Liver (tissue), 9 donors: Measurements from ENCODE around the gene SYTL3. TPM values are rescaled to one million over a fixed set of nuclear protein-coding genes. Genes with fewer than 3 reads are reported as not detected.

Source experiments
- DNase-seq: peaks from one replicate; pipeline ENCODE4 v3.0.0-alpha.2; 2017; ENCODE audit warnings: low spot score
- H3K27ac ChIP-seq, 2 donors: one replicate each; pipeline ENCODE4 v1.7.0; 2013; ENCODE audit warnings: inconsistent platforms in 2 of 2, low read length in 2 of 2, control low read depth in 1 of 2, low read depth in 1 of 2, mild to moderate bottlenecking in 1 of 2
- H3K27me3 ChIP-seq, 4 donors: one replicate each; pipeline versions ENCODE4 v1.6.1 to v1.7.0; 2013; ENCODE audit warnings: low read length in 3 of 4, inconsistent platforms in 1 of 4, mild to moderate bottlenecking in 1 of 4, moderate library complexity in 1 of 4; ENCODE audit not compliant: control insufficient read depth in 4 of 4, insufficient read depth in 4 of 4
- H3K36me3 ChIP-seq, 4 donors: one replicate each; pipeline versions ENCODE4 v1.6.1 to v1.7.0; 2013; ENCODE audit warnings: low read length in 3 of 4, mild to moderate bottlenecking in 3 of 4, low read depth in 1 of 4, moderate library complexity in 1 of 4; ENCODE audit not compliant: control insufficient read depth in 4 of 4, insufficient read depth in 3 of 4
- H3K4me1 ChIP-seq, 4 donors: one replicate each; pipeline versions ENCODE4 v1.6.1 to v1.7.0; 2013; ENCODE audit warnings: low read length in 3 of 4, mild to moderate bottlenecking in 3 of 4, moderate library complexity in 1 of 4; ENCODE audit not compliant: control insufficient read depth in 4 of 4, insufficient read depth in 4 of 4
- H3K4me3 ChIP-seq, 3 donors: one replicate each; pipeline versions ENCODE4 v1.6.1 to v1.7.0; 2013; ENCODE audit warnings: low read length in 3 of 3, control low read depth in 1 of 3, low read depth in 1 of 3, mild to moderate bottlenecking in 1 of 3
- H3K9ac ChIP-seq, 2 donors: one replicate each; pipeline ENCODE4 v1.7.0; 2013; ENCODE audit warnings: low read length in 2 of 2, mild to moderate bottlenecking in 2 of 2, moderate library complexity in 2 of 2, control low read depth in 1 of 2, low read depth in 1 of 2
- H3K9me3 ChIP-seq, 4 donors: one replicate each; pipeline versions ENCODE4 v1.6.1 to v1.7.0; 2013; ENCODE audit warnings: low read length in 3 of 4; ENCODE audit not compliant: control insufficient read depth in 4 of 4
- ATF3 ChIP-seq: IDR thresholded peaks from 2 replicates; pipeline ENCODE4 v1.6.1; 2016; ENCODE audit warnings: antibody characterized with exemption
- CTCF ChIP-seq: fragments of 150-350 bp; IDR thresholded peaks from 2 replicates; pipeline ENCODE4 v1.5.1; 2017; ENCODE audit warnings: improper control_type of control experiment, low read depth, low read length; ENCODE audit not compliant: missing input control
- EGR1 ChIP-seq, 2 donors: IDR thresholded peaks; 2 replicates each; pipeline ENCODE4 v1.6.1; 2016 to 2018; ENCODE audit warnings: antibody characterized with exemption in 2 of 2, low read depth in 2 of 2
- FOXA1 ChIP-seq: IDR thresholded peaks from 2 replicates; pipeline ENCODE4 v1.6.1; 2016; ENCODE audit warnings: antibody characterized with exemption
- FOXA2 ChIP-seq: IDR thresholded peaks from 2 replicates; pipeline ENCODE4 v1.6.1; 2016; ENCODE audit warnings: antibody characterized with exemption
- GABPA ChIP-seq, 2 donors: IDR thresholded peaks in 1 of 2; conservative IDR thresholded peaks in 1 of 2; 2 replicates each; pipeline ENCODE4 v1.6.1; 2016; ENCODE audit warnings: antibody characterized with exemption in 2 of 2, mild to moderate bottlenecking in 1 of 2, moderate library complexity in 1 of 2
- HNF4A ChIP-seq, 2 donors: conservative IDR thresholded peaks; 2 replicates each; pipeline ENCODE4 v1.6.1; 2016; ENCODE audit warnings: antibody characterized with exemption in 2 of 2, mild to moderate bottlenecking in 2 of 2
- JUND ChIP-seq, 2 donors: IDR thresholded peaks; 2 replicates each; pipeline ENCODE4 v1.6.1; 2016; ENCODE audit warnings: antibody characterized with exemption in 2 of 2
- NR2F2 ChIP-seq: IDR thresholded peaks from 2 replicates; pipeline ENCODE4 v1.6.1; 2016; ENCODE audit warnings: antibody characterized with exemption
- REST ChIP-seq: IDR thresholded peaks from 2 replicates; pipeline ENCODE4 v1.6.1; 2016; ENCODE audit warnings: antibody characterized with exemption, mild to moderate bottlenecking
- RXRA ChIP-seq, 2 donors: IDR thresholded peaks; 2 replicates each; pipeline ENCODE4 v1.6.1; 2017 to 2018; ENCODE audit warnings: antibody characterized with exemption in 2 of 2, mild to moderate bottlenecking in 1 of 2
- SP1 ChIP-seq: IDR thresholded peaks from 2 replicates; pipeline ENCODE4 v1.6.1; 2018; ENCODE audit warnings: antibody characterized with exemption, mild to moderate bottlenecking
- TAF1 ChIP-seq: conservative IDR thresholded peaks from 2 replicates; pipeline ENCODE4 v1.6.1; 2016; ENCODE audit warnings: antibody characterized with exemption, mild to moderate bottlenecking
- YY1 ChIP-seq: IDR thresholded peaks from 2 replicates; pipeline ENCODE4 v1.6.1; 2016; ENCODE audit warnings: antibody characterized with exemption, mild to moderate bottlenecking
- ZBTB33 ChIP-seq: IDR thresholded peaks from 2 replicates; pipeline ENCODE4 v1.6.1; 2016; ENCODE audit warnings: antibody characterized with exemption
- WGBS: extraction: QIAGEN DNeasy Blood & Tissue Kit; methylation state at CpG from one replicate; pipeline ENCODE4 v1.1.7; 2013; 5-methylcytosine and 5-hydroxymethylcytosine counted together
- polyA plus RNA-seq, 2 donors: library from polyadenylated mRNA; stranded (reverse) in 1 of 2; unstranded in 1 of 2; fragments of 200-250 nt in 1 of 2; fragments of >200 nt in 1 of 2; fragmentation: Nextera tagmentation in 1 of 2; extraction: Ambion mirVana in 1 of 2; gene quantifications; one replicate each; pipeline versions ENCODE4 v1.2.1 to v1.2.3, GENCODE V29; 2013 to 2015
- total RNA-seq, 2 donors: library from RNA; depleted of rRNA; stranded (reverse); fragments of >200 nt; gene quantifications; one replicate each; pipeline ENCODE4 v1.2.3, GENCODE V29; 2014
- donor health status: healthy.
- donor health status: healthy.
- donor health status: healthy.
- donor health status: healthy.
- donor health status: healthy.

The SYTL3 gene
- total and polyA plus RNA-seq, 4 donors = 0.28 to 1.7 (median 0.51) TPM

DNA sequence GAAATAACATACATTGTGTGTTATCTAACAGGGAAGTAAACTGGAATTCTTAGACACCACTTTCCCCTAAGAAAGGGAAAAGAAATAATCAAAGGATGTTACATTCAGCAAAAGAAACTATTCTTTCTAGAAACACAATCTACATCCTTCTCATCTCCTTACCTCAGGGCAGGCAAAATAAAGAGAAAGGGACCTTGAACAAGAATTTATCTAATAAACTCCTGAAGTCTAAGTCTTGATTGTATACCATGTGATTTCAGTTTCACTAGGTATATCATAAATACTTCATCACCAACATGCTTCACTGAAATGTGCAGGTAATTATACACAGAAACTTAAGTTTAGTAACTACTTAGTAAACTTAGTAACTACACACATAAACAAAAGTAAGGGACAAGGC, 154.4 kb downstream of the SYTL3 start (continued):
- TF ChIP-seq ZBTB33 (no peak), JUND (IDR thresholded peaks at IDR 0.05) (no peak)

DNA sequence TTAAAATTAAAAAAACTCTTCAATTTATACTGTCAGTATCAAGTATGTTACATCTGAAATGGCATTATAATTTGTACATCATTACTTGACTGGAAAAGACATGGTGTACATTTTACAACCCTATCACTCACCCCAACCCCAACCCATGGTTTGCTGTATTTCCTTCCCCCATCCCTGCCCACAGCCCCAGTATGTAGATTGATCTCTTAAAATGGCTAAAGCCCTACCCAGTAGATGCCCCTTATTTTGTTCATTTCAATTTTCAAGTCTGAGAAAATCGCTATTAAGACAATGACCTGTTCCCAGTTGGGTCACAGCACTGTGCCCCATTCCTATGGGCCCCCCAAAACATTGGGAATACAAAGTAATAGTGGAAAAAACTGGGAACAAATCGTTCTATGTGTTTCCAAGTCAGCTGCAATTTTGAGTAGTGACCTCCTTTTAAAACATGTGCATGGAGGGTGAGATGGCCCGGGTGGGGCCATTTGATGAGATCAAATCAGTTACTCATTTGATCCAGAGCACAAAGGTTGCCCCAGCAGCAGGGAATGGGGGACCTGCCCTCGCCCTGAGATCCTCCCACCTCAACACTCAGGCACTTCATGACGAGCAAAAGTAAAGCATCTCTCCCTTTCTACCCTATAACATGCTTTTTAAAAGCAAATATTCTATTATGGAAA, 156.0 kb downstream of the SYTL3 start:
- Histone ChIP-seq H3K9ac (no peak overlapping the region), H3K36me3 (no peaks in the 10 kb centered on the region), H3K27ac (no peak overlapping the region), H3K4me1 (peaks cover 0 to 19% (median 15%) of the 10 kb centered on the region in 4 donors), H3K4me3 (no peak overlapping the region), H3K9me3 (no peaks in the 10 kb centered on the region), H3K27me3 (no peaks in the 10 kb centered on the region)
- no peak for DNase-seq
- WGBS = 89% methylated on average over 5 of the region's 5 CpGs
- no peak for TF ChIP-seq FOXA2
- no peak for TF ChIP-seq NR2F2
- no peak for TF ChIP-seq EGR1 (IDR thresholded peaks at IDR 0.05; ENCODE audit: low read depth in 2 of 2)
- TF ChIP-seq RXRA (IDR thresholded peaks at IDR 0.05) = no peak
- TF ChIP-seq HNF4A (conservative IDR thresholded peaks at IDR 0.05) = no peak
- TF ChIP-seq ZBTB33 = no peak
- TF ChIP-seq CTCF = no peak
- no peak for TF ChIP-seq TAF1
- no peak for TF ChIP-seq ATF3
- TF ChIP-seq GABPA (IDR thresholded peaks at IDR 0.05 in 1 of 2, conservative IDR thresholded peaks at IDR 0.05 in 1 of 2) = no peak
- TF ChIP-seq SP1 = no peak
- TF ChIP-seq YY1 = no peak
- no peak for TF ChIP-seq JUND (IDR thresholded peaks at IDR 0.05)
- TF ChIP-seq FOXA1 = no peak
- TF ChIP-seq REST = no peak
